GM20000 (cell line): Measurements from ENCODE around the gene HEPN1.

Experiments used
- DNase-seq: peaks from one replicate; pipeline ENCODE4 v3.0.0; 2012; ENCODE audit warnings: low spot score
- CTCF ChIP-seq: IDR thresholded peaks from 2 replicates; pipeline ENCODE4 v1.5.1; 2012; ENCODE audit warnings: mild to moderate bottlenecking, control low read depth; ENCODE audit errors: extremely low read depth, missing control alignments

Gene HEPN1

GRCh38 chr11:124943254-124943616 lies 24.2 kb downstream of the HEPN1 start:
- no peak for TF ChIP-seq CTCF
- DNase-seq: no peak

- DNase-seq: no peak
- no peak for TF ChIP-seq CTCF
Observed at GRCh38 chr11:124943741-124944140, 24.7 kb downstream of the HEPN1 start.

GRCh38 chr11:124944565-124944964 lies 25.5 kb downstream of the HEPN1 start:
- no peak for DNase-seq
- TF ChIP-seq CTCF: no peak

GRCh38 chr11:124945826-124946225 lies 26.8 kb downstream of the HEPN1 start:
- TF ChIP-seq CTCF: no peak

GRCh38 chr11:124946735-124947141 lies 27.7 kb downstream of the HEPN1 start:
- no peak for DNase-seq
- no peak for TF ChIP-seq CTCF

More at GRCh38 chr11:124945826-124946225, 26.8 kb downstream of the HEPN1 start:
- no peak for DNase-seq

GRCh38 chr11:124950601-124951330 lies 31.7 kb downstream of the HEPN1 start:
- no peak for DNase-seq
- TF ChIP-seq CTCF: no peak

- DNase-seq: no peak
Observed at GRCh38 chr11:124951341-124951740, 32.3 kb downstream of the HEPN1 start.

More at GRCh38 chr11:124951341-124951740, 32.3 kb downstream of the HEPN1 start:
- TF ChIP-seq CTCF: no peak
